Occipital lobe (tissue), 2 donors: ENCODE results near the gene CRYAB. TPM values are rescaled to one million over a fixed set of nuclear protein-coding genes. Genes with fewer than 3 reads are reported as not detected.
"Not testable (repeated sequence)": the region's sequence is repeated elsewhere in the genome, so short reads cannot be mapped to it uniquely, and the experiment has no call there.

Experiments used
- DNase-seq: peaks from one replicate; lab custom pipeline; 2025; lab: John Stamatoyannopoulos, UW
- total RNA-seq: library from RNA; depleted of rRNA; stranded (reverse); fragments of >200 nt; gene quantifications from one replicate; pipeline ENCODE4 v1.2.3, GENCODE V29; 2014

The CRYAB gene
- total RNA-seq, 1 donor from 2014 or later = 10.3 TPM

GRCh38 chr11:111933872-111934271 lies 22.3 kb upstream of the CRYAB start:
- DNase-seq = no peak

DNA sequence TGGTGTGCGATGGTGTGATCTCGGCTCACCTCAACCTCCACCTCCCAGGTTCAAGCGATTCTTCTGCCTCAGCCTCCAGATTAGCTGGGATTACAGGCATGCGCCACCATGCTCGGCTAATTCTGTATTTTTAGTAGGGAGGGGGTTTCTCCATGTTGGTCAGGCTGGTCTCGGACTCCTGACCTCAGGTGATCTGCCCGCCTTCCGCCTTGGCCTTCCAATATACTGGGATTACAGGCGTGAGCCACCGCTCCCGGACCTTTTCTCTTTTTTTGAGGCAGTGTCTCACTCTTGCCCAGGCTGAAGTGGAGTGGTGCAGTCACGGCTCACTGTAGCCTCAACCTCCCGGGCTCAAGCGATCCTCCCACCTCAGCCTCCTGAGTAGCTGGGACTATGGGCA lies 21.6 kb upstream of the CRYAB start:
- DNase-seq = not testable (repeated sequence)

DNA sequence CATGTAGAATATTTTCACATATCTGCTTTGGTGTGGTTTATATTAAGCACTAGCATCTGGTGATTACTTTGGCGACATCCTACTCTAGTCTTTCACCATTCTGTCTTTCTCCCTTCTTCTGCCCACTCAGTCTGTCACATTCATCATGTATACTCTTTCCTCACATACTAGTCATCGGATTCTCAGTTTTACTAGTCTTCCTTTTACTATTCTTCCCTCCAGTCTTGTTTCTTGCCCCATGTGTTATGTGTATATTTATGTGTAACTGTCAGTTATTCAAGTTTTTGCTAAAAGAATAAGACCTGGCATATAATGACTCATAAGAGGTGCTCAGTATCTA lies 21.0 kb upstream of the CRYAB start:
- no peak for DNase-seq

- no peak for DNase-seq
Measured at GRCh38 chr11:111930472-111930871, 18.9 kb upstream of the CRYAB start.

DNA sequence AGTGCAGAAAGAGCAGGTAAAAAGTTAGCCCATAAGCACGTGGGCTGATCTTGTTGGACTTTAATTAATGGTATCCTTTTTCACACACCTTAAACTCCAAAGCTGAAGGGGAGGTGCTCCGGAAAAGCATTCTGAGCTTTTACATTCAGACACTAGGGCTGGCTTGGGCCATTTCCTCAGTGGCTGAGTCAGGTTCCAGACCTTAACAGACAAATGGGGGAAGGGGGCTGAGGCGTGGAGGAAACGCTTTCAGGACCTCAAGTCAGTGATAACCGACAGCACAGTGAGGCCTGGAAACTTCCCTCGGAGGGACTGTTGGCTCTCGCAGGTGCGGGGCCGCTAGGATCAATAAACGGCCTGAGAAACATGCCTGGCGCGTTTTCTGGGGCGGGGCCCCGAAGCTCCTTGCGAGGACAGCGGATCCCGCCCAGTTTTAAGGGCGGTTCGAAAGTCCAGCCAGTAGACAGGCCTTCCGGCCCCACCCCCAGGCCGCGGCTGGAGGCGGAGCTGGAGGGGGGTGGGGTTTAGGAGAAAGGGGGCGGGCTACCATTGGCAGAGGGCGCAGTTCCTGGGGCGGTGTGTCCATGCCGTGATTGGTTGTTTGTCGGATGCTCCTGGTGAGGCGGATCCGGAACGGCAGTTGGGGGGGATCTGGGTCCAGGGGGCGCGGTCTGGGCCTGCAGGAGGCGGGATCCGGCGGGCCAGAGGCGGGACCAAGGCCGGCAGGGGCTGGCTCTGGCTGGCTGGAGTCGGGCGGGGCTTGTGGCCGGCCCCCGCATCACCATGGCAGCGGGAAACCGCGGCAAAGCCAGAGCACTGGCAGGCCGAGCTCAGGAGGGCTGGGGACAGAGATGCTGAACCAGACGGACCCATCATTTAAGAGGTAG lies 15.2 kb upstream of the CRYAB start:
- peak; percentile 100 for DNase-seq

- no peak for DNase-seq
Measured at GRCh38 chr11:111925953-111926352, 14.4 kb upstream of the CRYAB start.

DNA sequence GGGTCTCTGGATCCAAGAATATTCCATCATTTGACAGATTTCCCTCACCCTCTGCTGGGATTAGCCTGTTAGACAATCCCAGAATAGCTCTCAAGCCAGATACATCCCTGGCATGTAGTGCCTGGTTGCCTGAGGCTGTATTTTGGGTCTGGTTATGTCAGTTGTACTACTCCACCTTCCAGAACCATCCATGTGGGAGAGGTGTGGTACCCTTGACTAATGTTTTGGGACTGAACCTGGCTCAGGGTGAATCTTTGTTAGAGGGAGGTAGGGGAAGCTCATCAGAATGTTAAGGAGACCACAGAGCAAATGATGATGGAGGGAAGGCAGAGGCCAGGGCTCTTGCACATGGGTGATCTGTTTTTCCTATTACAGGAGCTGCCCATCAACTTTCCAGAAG lies 12.4 kb upstream of the CRYAB start:
- no peak for DNase-seq

- no peak for DNase-seq
Measured at GRCh38 chr11:111923351-111923788, 11.8 kb upstream of the CRYAB start.

DNA sequence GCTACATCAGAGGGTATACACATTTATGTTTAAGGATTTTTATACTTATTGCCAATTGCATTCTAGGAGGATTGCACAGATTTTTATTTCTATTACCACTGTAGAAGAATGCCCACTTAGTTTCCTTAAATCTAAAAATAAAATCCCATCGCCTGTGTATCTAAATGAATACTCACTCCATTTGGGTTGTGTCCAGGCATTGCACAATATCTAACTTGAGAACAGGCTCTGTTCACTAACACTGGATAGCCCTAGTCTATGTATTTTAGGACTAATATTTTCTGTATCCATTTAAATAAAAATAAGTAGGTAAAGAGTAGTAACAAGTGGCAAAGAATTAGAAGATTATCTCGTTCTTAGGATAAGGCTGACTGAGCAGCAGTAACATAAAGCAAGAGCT lies 11.2 kb upstream of the CRYAB start:
- no peak for DNase-seq

- DNase-seq = no peak
Measured at GRCh38 chr11:111921541-111922230, 10.1 kb upstream of the CRYAB start.

DNA sequence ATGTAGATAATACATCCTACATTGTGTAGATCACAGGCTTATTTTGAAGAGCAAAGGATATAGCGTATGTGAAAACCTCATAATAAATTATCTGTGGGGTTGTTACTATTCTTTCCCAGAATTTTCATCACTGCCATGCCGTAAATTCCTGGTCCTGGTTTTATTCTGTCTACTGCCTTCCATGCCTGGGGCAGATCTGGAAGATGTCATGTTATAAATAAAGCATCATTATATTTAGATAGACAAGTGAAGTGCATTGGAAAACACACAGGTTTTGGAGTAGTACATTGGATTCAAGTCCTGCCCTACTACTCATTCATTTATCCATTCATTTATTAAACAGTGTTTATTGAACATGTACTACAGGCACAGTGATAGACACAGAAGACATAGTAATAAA lies 9.3 kb upstream of the CRYAB start:
- no peak for DNase-seq

DNA sequence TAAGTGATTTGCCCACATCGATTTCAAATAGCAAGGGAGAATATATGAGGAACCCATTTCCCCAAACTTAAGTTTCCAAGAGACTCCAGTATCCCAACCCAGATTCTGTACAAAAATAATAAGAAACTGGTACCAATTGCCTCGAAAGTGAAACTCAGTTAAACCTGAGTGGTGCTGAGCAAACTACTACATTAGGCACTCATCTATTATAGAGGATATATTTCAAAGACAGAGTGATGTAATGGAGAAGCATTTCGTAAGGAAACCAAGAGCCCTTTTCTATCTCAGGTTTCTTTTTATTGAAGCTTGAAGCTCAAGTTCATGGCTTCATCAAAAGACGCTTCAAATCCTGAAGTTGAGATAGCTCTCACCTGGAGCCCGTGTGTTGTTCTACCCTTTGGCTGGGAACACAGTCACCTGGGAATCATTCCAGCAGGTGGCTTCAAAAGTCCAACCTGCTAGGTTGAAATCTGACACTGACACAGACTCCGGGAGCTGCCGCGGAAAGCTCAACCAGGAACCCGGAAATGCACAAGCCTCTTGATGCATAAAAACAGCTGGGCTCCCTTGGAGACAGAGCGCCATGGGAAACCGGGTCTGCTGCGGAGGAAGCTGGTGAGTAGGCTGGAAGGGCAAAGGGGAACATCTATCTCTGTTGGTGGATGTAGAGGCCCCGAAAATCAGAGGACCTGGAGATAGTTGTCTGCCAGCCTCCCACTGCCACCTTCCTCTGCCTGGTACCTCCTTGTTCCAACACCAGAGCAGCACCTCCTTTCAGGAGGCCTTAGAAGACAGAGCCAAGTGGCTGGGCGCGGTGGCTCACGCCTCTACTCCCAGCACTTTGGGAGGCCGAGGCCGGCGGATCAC lies 7.1 kb upstream of the CRYAB start, which contains the start of gene C11orf52:
C11orf52 (plus strand) TSS at position 524 of the 867 bp plus-strand sequence; CDS start at position 584, 60 bp downstream.
- DNase-seq = no peak

DNA sequence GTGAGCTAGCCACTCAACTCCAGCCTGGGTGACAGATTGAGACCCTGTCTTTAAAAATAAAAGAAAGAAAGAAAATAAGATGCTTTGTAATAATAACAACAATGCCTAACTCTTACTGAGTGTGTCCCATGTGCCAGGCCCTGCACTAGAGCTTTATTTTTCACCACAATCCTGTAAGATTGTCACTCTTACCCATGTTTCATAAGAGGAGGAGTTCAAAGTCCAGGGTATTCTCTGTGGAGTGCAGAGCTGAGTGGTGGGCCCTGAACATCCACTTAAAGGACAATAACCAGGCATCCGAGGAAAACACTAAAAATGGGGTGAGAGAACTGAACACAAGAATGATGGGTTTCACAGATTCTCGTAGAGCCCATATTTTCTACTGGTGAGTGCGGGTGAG lies 6.2 kb upstream of the CRYAB start:
- no peak for DNase-seq

GRCh38 chr11:111917312-111917711 lies 5.7 kb upstream of the CRYAB start:
- DNase-seq = no peak

DNA sequence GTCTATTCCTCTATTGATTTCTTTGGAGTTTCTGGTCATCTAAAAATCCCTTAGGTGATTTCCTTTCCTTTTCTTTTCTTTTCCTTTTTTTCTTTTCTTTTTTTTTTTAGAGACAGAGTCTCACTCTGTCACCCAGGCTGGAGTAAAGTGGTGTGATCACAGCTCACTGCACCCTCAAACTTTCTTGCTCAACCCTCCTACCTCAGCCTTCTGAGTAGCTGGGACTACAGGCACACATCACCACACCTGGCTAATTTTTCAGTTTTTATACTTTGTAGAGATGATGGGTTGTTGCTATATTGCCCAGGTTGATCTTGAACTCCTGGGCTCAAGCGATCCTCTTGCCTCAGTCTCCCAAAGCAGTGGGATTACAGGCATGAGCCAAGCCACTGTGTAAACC lies 5.2 kb upstream of the CRYAB start:
- DNase-seq = no peak

DNA sequence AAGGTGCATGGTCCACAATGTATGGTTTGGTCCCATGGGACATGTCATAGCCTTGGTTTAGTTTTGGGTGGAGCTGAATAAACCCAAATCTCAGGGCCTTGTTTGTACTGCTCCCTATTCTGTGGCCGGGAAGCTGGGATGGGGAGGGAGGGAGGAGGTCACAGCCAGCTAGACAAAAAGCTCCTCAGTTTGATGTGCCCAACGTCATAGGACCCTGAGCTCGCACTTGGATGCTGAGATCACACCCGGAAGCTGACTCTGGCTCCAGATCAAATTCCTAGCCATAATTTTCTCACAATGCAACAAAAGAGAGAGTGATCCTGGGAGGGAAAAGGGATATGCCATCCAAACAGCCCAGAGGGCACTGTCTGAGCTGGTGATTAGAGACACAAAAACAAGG lies 2.4 kb upstream of the CRYAB start:
- peak; percentile 77 for DNase-seq

DNA sequence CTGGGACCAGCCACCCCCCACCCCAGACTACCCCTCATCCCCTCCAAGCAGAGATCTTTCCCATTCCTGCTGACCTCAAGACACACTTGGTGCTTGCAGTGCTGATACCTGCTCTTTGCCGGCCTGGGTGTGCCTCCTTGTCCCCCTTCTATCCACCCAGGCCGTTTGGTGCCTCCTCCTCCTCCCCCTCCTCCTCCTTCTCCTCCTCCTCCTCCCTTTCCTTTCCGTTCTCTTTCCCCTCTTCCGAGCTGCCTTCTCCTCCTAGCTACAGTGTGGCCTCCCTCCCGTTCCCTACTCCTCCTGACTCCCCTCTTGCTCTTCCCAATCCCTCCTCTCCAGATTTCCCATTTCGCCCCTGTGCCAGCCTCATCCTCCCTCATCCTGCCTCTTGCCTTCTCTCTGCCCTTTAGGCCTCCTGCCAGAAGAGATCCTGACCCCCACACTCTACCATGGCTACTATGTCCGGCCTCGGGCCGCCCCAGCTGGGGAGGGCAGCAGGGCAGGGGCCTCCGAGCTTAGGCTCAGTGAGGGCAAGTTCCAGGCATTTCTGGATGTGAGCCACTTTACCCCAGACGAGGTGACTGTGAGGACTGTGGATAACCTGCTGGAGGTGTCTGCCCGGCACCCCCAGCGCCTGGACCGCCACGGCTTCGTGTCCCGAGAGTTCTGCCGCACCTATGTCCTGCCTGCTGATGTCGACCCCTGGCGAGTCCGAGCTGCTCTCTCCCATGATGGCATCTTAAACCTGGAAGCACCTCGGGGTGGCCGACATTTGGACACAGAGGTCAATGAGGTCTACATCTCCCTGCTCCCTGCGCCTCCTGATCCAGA lies 1.7 kb upstream of the CRYAB start:
- no peak for DNase-seq

- no peak for DNase-seq
Measured at GRCh38 chr11:111912535-111912934, 965 bp upstream of the CRYAB start, which contains the start of gene HSPB2. TSS of gene HSPB2 (plus strand) at chr11:111912734. CDS start at chr11:111912830, 96 bp downstream.

DNA sequence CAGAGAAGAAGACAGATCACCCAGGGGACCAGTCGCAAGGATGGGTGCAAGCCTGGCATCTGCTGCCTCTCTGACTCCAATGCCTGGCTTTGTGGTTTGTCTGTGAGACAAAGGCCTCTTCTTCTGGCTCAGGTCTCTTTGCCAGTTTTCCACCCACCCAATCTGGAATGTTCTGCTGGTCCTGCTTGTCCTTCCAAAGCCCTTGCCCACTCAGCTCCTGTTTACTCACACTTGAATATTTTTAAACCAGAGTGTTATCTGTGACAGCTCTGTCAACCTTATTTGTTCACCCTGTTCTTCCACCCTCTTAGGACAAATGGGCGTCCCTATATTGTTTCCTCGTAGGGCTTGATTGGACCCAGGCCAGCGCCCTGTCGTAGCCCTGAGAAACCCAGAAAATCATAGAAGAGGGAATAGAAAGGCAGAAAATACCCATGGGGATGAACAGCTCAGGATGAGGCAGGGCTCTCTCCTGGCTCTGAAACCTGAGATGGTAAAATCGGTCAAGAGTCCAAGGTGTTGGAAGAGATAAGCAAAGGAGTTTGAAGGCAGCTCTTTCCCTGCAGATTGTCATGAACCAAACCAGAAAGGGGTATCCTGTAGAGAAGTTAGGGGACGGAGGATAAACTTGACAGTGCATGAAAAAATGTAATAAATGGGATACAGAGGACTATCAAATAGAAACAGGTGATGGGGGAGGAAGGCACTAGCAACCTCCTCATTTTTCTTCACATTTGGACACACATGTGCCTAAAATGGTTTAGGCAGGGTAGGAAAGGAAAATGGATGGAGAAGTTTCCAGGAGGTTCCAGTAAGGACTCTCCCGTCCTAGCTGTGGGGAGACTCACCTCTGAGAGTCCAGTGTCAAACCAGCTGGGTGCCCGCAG lies 651 bp downstream of the CRYAB start:
- peak; percentile 81 for DNase-seq

DNA sequence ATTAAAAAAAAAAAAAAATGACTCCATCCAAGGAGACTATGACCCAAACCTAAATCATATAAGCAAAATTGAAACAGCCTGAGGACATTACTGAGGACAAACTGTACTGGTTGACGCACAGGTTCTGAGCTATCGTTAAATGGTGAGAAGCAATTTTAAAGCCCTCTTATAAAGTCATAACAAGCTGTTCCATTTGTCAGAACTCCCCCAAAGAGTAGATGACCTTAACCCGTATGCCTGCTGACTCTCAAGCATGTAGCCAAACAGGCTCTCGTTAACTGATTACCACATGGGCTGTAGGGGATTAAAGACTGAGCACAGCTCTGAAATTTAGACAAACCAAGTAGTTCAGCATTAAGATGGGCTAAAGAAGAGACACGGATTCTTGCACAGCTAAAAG lies 2.2 kb downstream of the CRYAB start:
- no peak for DNase-seq
